Measurements from ENCODE around the gene SARDH.
A peak's percentile ranks its signal among the peaks of the same experiment; 100 is the strongest.

SARDH gene

DNA sequence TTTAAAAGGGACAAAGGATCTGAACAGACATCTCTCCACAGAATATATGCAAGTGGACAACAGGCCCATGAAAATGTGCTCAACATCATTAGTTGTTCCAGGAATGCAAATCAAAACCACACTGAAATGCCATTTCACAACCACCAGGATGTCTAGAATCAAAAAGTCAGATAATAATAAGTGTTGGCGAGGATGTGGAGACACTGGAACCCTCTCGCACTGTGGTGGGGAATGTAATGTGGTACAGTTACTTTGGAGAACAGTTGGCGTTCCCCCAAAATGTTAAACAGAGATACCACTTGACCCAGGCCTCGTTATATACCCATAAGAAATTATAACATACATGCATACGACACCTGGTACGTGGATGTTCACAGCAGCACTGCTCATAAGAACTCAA lies 38.6 kb downstream of the SARDH start:
- peaks cover 83% of the 10 kb centered on the region for H3K36me3 ChIP-seq
- H3K27me3 ChIP-seq (ENCODE audit: insufficient read depth, low read depth, severe bottlenecking): no peaks in the 10 kb centered on the region
- H3K4me3 ChIP-seq (ENCODE audit: low read depth, low read length): no peak overlapping the region
- no peak overlapping the region for H3K27ac ChIP-seq
- TF ChIP-seq CTCF (IDR thresholded peaks at IDR 0.05; ENCODE audit: low read depth, low read length): no peak
- H3K9me3 ChIP-seq (ENCODE audit: severe bottlenecking): no peaks in the 10 kb centered on the region
- DNase-seq: no peak

- H3K27ac ChIP-seq: peak overlapping the region; percentile 30; the same call in 1 of the 2 replicates
- DNase-seq: no peak
- H3K4me3 ChIP-seq (ENCODE audit: low read depth, low read length): no peak overlapping the region
- no peaks in the 10 kb centered on the region for H3K9me3 ChIP-seq (ENCODE audit: severe bottlenecking)
- no peaks in the 10 kb centered on the region for H3K27me3 ChIP-seq (ENCODE audit: insufficient read depth, low read depth, severe bottlenecking)
- H3K36me3 ChIP-seq: peaks cover 90% of the 10 kb centered on the region
- TF ChIP-seq CTCF (IDR thresholded peaks at IDR 0.05; ENCODE audit: low read depth, low read length): no peak
Measured at GRCh38 chr9:133696071-133696472, 42.1 kb downstream of the SARDH start.

GRCh38 chr9:133694686-133695085 lies 43.5 kb downstream of the SARDH start:
- no peak for TF ChIP-seq CTCF (IDR thresholded peaks at IDR 0.05; ENCODE audit: low read depth, low read length)
- H3K9me3 ChIP-seq (ENCODE audit: severe bottlenecking): no peaks in the 10 kb centered on the region
- no peaks in the 10 kb centered on the region for H3K27me3 ChIP-seq (ENCODE audit: insufficient read depth, low read depth, severe bottlenecking)
- peaks cover 90% of the 10 kb centered on the region for H3K36me3 ChIP-seq
- peak overlapping the region; percentile 47 for H3K27ac ChIP-seq
- H3K4me3 ChIP-seq (ENCODE audit: low read depth, low read length): no peak overlapping the region
- DNase-seq: peak; percentile 71

DNA sequence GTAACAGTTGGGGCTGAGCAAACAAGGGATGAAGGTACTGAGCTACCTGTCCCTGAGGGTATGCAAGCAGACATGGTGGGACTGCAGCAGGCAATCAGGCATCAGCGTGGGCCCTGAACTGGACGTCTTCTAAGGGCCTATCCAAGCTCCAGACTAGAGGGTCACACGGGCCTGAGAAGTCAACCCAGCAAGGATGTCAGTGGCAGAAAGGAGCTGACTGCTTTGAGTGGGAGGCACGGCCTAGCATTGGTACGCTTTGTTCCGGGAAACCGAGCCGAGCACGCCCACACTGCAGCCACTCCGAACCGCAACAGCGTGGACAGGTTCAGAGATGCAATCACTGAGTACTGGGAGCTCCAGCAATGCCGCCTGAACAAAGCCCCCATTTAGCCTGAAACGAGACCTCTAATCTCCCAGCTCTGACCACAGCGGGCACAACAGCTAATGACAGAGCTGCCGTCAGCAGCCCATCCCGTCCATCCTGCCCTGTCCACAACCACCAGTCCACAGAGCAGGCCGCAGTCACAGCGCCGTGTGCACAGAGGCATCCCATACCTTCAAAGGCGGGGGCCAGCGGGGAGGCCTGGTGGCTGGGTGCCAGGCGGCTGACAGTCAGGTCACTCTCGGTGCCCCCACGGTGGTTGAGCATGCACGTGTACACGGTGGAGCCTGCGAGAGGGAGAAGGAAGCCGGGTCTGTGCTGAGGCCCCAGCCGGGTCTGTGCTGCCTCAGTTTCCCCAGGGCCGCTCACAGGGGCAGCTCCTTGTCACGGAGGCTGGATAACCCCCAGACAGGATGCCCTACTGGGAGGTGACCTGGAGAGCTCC lies 44.2 kb downstream of the SARDH start:
- H3K27ac ChIP-seq: peak overlapping the region; percentile 47
- H3K36me3 ChIP-seq: peaks cover 90% of the 10 kb centered on the region
- DNase-seq: no peak
- H3K27me3 ChIP-seq (ENCODE audit: insufficient read depth, low read depth, severe bottlenecking): no peaks in the 10 kb centered on the region
- no peaks in the 10 kb centered on the region for H3K9me3 ChIP-seq (ENCODE audit: severe bottlenecking)
- no peak for TF ChIP-seq CTCF (IDR thresholded peaks at IDR 0.05; ENCODE audit: low read depth, low read length)
- no peak overlapping the region for H3K4me3 ChIP-seq (ENCODE audit: low read depth, low read length)

- Histone ChIP-seq H3K9me3 (ENCODE audit: severe bottlenecking) (no peaks in the 10 kb centered on the region), H3K36me3 (peaks cover 89% of the 10 kb centered on the region), H3K27ac (no peak overlapping the region; the same call in 1 of the 2 replicates), H3K4me3 (ENCODE audit: low read depth, low read length) (no peak overlapping the region), H3K27me3 (ENCODE audit: insufficient read depth, low read depth, severe bottlenecking) (no peaks in the 10 kb centered on the region)
- no peak for TF ChIP-seq CTCF (IDR thresholded peaks at IDR 0.05; ENCODE audit: low read depth, low read length)
- DNase-seq: no peak
Measured at GRCh38 chr9:133693116-133693515, 45.0 kb downstream of the SARDH start.

All from WERI-Rb-1 (cell line).